ENCODE data around the gene CUL5. TPM values are rescaled to one million over a fixed set of nuclear protein-coding genes. Genes with fewer than 3 reads are reported as not detected.

CUL5 gene
- total and polyA plus RNA-seq, 5 donors from 2014 or later: 24.9 to 53.1 (median 36.1) TPM

- Mint-ChIP-seq H3K4me3 (no peak overlapping the region), H3K9me3 (no peaks in the 10 kb centered on the region), H3K27ac (peak overlapping the region in 2 of 3 donors; percentile 52 to 81), H3K4me1 (peaks cover 0 to 7% (median 2%) of the 10 kb centered on the region in 4 donors), H3K36me3 (peaks cover 30% of the 10 kb centered on the region), H3K27me3 (no peaks in the 10 kb centered on the region)
- ATAC-seq (ENCODE audit: low read depth in 2 of 2) (no peak), DNase-seq (no peak)
- Histone ChIP-seq H3K4me3 (ENCODE audit: low read depth, low read length) (no peak overlapping the region), H3K27me3 (ENCODE audit: control insufficient read depth, insufficient read depth, low read length) (no peaks in the 10 kb centered on the region), H3K27ac (ENCODE audit: insufficient read depth, low read length, poor library complexity, severe bottlenecking) (no peak overlapping the region), H3K36me3 (ENCODE audit: control insufficient read depth, insufficient read depth, low read length) (peaks cover 55% of the 10 kb centered on the region), H3K4me1 (ENCODE audit: control insufficient read depth, insufficient read depth, low read length, poor library complexity, severe bottlenecking) (no peaks in the 10 kb centered on the region), H3K9me3 (ENCODE audit: control insufficient read depth in 2 of 2, low read length in 2 of 2) (no peaks in the 10 kb centered on the region)
Observed at GRCh38 chr11:108093128-108093904, 84.6 kb downstream of the CUL5 start.

GRCh38 chr11:108097179-108097578 is 88.5 kb downstream of the CUL5 start:
- no peaks in the 10 kb centered on the region for H3K9me3 Mint-ChIP-seq
- H3K4me1 ChIP-seq (ENCODE audit: control insufficient read depth, insufficient read depth, low read length, poor library complexity, severe bottlenecking): no peaks in the 10 kb centered on the region
- H3K9me3 ChIP-seq (ENCODE audit: control insufficient read depth in 2 of 2, low read length in 2 of 2): no peaks in the 10 kb centered on the region
- H3K27ac Mint-ChIP-seq: no peak overlapping the region
- no peaks in the 10 kb centered on the region for H3K27me3 ChIP-seq (ENCODE audit: control insufficient read depth, insufficient read depth, low read length)
- peaks cover 0 to 5% (median 3%) of the 10 kb centered on the region in 4 donors for H3K4me1 Mint-ChIP-seq
- no peak overlapping the region for H3K4me3 ChIP-seq (ENCODE audit: low read depth, low read length)
- H3K36me3 Mint-ChIP-seq: peaks cover 26% of the 10 kb centered on the region
- H3K4me3 Mint-ChIP-seq: no peak overlapping the region
- DNase-seq (no peak), ATAC-seq (ENCODE audit: low read depth in 2 of 2) (no peak)
- no peak overlapping the region for H3K27ac ChIP-seq (ENCODE audit: insufficient read depth, low read length, poor library complexity, severe bottlenecking)
- H3K27me3 Mint-ChIP-seq: no peaks in the 10 kb centered on the region
- peaks cover 68% of the 10 kb centered on the region for H3K36me3 ChIP-seq (ENCODE audit: control insufficient read depth, insufficient read depth, low read length)

- Mint-ChIP-seq H3K36me3 (peaks cover 16% of the 10 kb centered on the region), H3K27me3 (no peaks in the 10 kb centered on the region), H3K4me3 (no peak overlapping the region), H3K27ac (peak overlapping the region in 1 of 3 donors; percentile 61), H3K9me3 (no peaks in the 10 kb centered on the region), H3K4me1 (peaks cover 0 to 5% (median 0%) of the 10 kb centered on the region in 4 donors)
- Histone ChIP-seq H3K4me1 (ENCODE audit: control insufficient read depth, insufficient read depth, low read length, poor library complexity, severe bottlenecking) (no peaks in the 10 kb centered on the region), H3K27ac (ENCODE audit: insufficient read depth, low read length, poor library complexity, severe bottlenecking) (no peak overlapping the region), H3K36me3 (ENCODE audit: control insufficient read depth, insufficient read depth, low read length) (peaks cover 59% of the 10 kb centered on the region), H3K27me3 (ENCODE audit: control insufficient read depth, insufficient read depth, low read length) (no peaks in the 10 kb centered on the region), H3K9me3 (ENCODE audit: control insufficient read depth in 2 of 2, low read length in 2 of 2) (no peaks in the 10 kb centered on the region), H3K4me3 (ENCODE audit: low read depth, low read length) (no peak overlapping the region)
- ATAC-seq (ENCODE audit: low read depth in 2 of 2): no peak
- no peak for DNase-seq
Observed at GRCh38 chr11:108101090-108101775, 92.5 kb downstream of the CUL5 start.

- Histone ChIP-seq H3K9me3 (ENCODE audit: control insufficient read depth in 2 of 2, low read length in 2 of 2) (no peaks in the 10 kb centered on the region), H3K4me1 (ENCODE audit: control insufficient read depth, insufficient read depth, low read length, poor library complexity, severe bottlenecking) (no peaks in the 10 kb centered on the region), H3K27ac (ENCODE audit: insufficient read depth, low read length, poor library complexity, severe bottlenecking) (no peak overlapping the region), H3K4me3 (ENCODE audit: low read depth, low read length) (no peak overlapping the region), H3K27me3 (ENCODE audit: control insufficient read depth, insufficient read depth, low read length) (no peaks in the 10 kb centered on the region), H3K36me3 (ENCODE audit: control insufficient read depth, insufficient read depth, low read length) (no peaks in the 10 kb centered on the region)
- no peaks in the 10 kb centered on the region for H3K27me3 Mint-ChIP-seq
- ATAC-seq (ENCODE audit: low read depth in 2 of 2): no peak
- H3K36me3 Mint-ChIP-seq: peaks cover 8% of the 10 kb centered on the region
- peaks cover 2 to 8% (median 5%) of the 10 kb centered on the region in 4 donors for H3K4me1 Mint-ChIP-seq
- H3K27ac Mint-ChIP-seq: peak overlapping the region in 2 of 3 donors; percentile 18 to 44
- DNase-seq: peak in 1 of 3 donors; percentile 26
- no peaks in the 10 kb centered on the region for H3K9me3 Mint-ChIP-seq
- H3K4me3 Mint-ChIP-seq: no peak overlapping the region
Observed at GRCh38 chr11:108111126-108111525, 102.4 kb downstream of the CUL5 start.

GRCh38 chr11:108112057-108112456 is 103.4 kb downstream of the CUL5 start:
- Histone ChIP-seq H3K27me3 (ENCODE audit: control insufficient read depth, insufficient read depth, low read length) (no peaks in the 10 kb centered on the region), H3K36me3 (ENCODE audit: control insufficient read depth, insufficient read depth, low read length) (no peaks in the 10 kb centered on the region), H3K4me3 (ENCODE audit: low read depth, low read length) (no peak overlapping the region), H3K4me1 (ENCODE audit: control insufficient read depth, insufficient read depth, low read length, poor library complexity, severe bottlenecking) (no peaks in the 10 kb centered on the region), H3K9me3 (ENCODE audit: control insufficient read depth in 2 of 2, low read length in 2 of 2) (no peaks in the 10 kb centered on the region), H3K27ac (ENCODE audit: insufficient read depth, low read length, poor library complexity, severe bottlenecking) (no peak overlapping the region)
- no peak for ATAC-seq (ENCODE audit: low read depth in 2 of 2)
- H3K27me3 Mint-ChIP-seq: no peaks in the 10 kb centered on the region
- H3K36me3 Mint-ChIP-seq: peaks cover 8% of the 10 kb centered on the region
- H3K27ac Mint-ChIP-seq: peak overlapping the region; percentile 2 to 43 (median 16)
- peaks cover 2 to 8% (median 5%) of the 10 kb centered on the region in 4 donors for H3K4me1 Mint-ChIP-seq
- H3K9me3 Mint-ChIP-seq: no peaks in the 10 kb centered on the region
- DNase-seq: no peak
- H3K4me3 Mint-ChIP-seq: no peak overlapping the region

GRCh38 chr11:108115500-108116140 is 106.9 kb downstream of the CUL5 start:
- Mint-ChIP-seq H3K27ac (no peak overlapping the region), H3K4me3 (no peak overlapping the region), H3K4me1 (peaks cover 2 to 8% (median 5%) of the 10 kb centered on the region in 4 donors), H3K27me3 (no peaks in the 10 kb centered on the region), H3K9me3 (no peaks in the 10 kb centered on the region), H3K36me3 (peaks cover 8% of the 10 kb centered on the region)
- DNase-seq (no peak), ATAC-seq (ENCODE audit: low read depth in 2 of 2) (no peak)
- Histone ChIP-seq H3K27ac (ENCODE audit: insufficient read depth, low read length, poor library complexity, severe bottlenecking) (no peak overlapping the region), H3K36me3 (ENCODE audit: control insufficient read depth, insufficient read depth, low read length) (no peaks in the 10 kb centered on the region), H3K27me3 (ENCODE audit: control insufficient read depth, insufficient read depth, low read length) (no peaks in the 10 kb centered on the region), H3K4me1 (ENCODE audit: control insufficient read depth, insufficient read depth, low read length, poor library complexity, severe bottlenecking) (no peaks in the 10 kb centered on the region), H3K9me3 (ENCODE audit: control insufficient read depth in 2 of 2, low read length in 2 of 2) (no peaks in the 10 kb centered on the region), H3K4me3 (ENCODE audit: low read depth, low read length) (no peak overlapping the region)

GRCh38 chr11:108117746-108118371 is 109.2 kb downstream of the CUL5 start:
- no peak overlapping the region for H3K4me3 ChIP-seq (ENCODE audit: low read depth, low read length)
- H3K4me3 Mint-ChIP-seq: peak overlapping the region in 2 of 4 donors; percentile 30 to 77
- H3K9me3 ChIP-seq (ENCODE audit: control insufficient read depth in 2 of 2, low read length in 2 of 2): no peaks in the 10 kb centered on the region
- H3K27me3 ChIP-seq (ENCODE audit: control insufficient read depth, insufficient read depth, low read length): no peaks in the 10 kb centered on the region
- H3K4me1 ChIP-seq (ENCODE audit: control insufficient read depth, insufficient read depth, low read length, poor library complexity, severe bottlenecking): peaks cover 12% of the 10 kb centered on the region
- no peaks in the 10 kb centered on the region for H3K9me3 Mint-ChIP-seq
- H3K27me3 Mint-ChIP-seq: no peaks in the 10 kb centered on the region
- no peak overlapping the region for H3K27ac ChIP-seq (ENCODE audit: insufficient read depth, low read length, poor library complexity, severe bottlenecking)
- no peak for ATAC-seq (ENCODE audit: low read depth in 2 of 2)
- no peaks in the 10 kb centered on the region for H3K36me3 ChIP-seq (ENCODE audit: control insufficient read depth, insufficient read depth, low read length)
- DNase-seq: peak in 2 of 3 donors; percentile 30 to 72
- H3K4me1 Mint-ChIP-seq: peaks cover 9 to 14% (median 11%) of the 10 kb centered on the region in 4 donors
- H3K27ac Mint-ChIP-seq: no peak overlapping the region
- H3K36me3 Mint-ChIP-seq: peaks cover under 1% of the 10 kb centered on the region
